Tibial nerve (tissue), 4 donors: ENCODE data around the gene MRPL40.

ENCODE experiments used
- CTCF ChIP-seq, 5 experiments: fragments of 200-600 bp in 3 of 5; fragments of 450-650 bp in 2 of 5; sonication (generic) in 3 of 5; IDR thresholded peaks; one replicate each; pipeline ENCODE4 v1.5.1; 2016 to 2019; ENCODE audit warnings: antibody characterized with exemption in 5 of 5, mild to moderate bottlenecking in 3 of 5, moderate library complexity in 2 of 5
- EP300 ChIP-seq, 2 donors: sonication (generic); formaldehyde crosslinking; IDR thresholded peaks; one replicate each; pipeline ENCODE4 v1.6.1; 2017; ENCODE audit warnings: antibody characterized with exemption in 2 of 2, mild to moderate bottlenecking in 1 of 2

GRCh38 chr22:19429950-19430889, 2.1 kb upstream of the MRPL40 start:
- TF ChIP-seq EP300 (IDR thresholded peaks at IDR 0.05) = no peak
- no peak for TF ChIP-seq CTCF (IDR thresholded peaks at IDR 0.05)
